HCT116 (cell line): ENCODE data around the gene ACTBL2.

Experiments used
- CEBPB ChIP-seq: IDR thresholded peaks from 2 replicates; pipeline ENCODE4 v1.6.1; 2012; ENCODE audit warnings: low read depth
- CTCF ChIP-seq, 3 experiments: fragments of 200-600 bp in 1 of 3; sonication (generic) in 1 of 3; IDR thresholded peaks in 2 of 3; conservative IDR thresholded peaks in 1 of 3; 2 replicates each; pipeline ENCODE4 v1.5.1; 2012 to 2017; ENCODE audit warnings: low read depth in 2 of 3, low read length in 2 of 3, antibody characterized with exemption in 1 of 3, borderline replicate concordance in 1 of 3, control low read depth in 1 of 3, mild to moderate bottlenecking in 1 of 3, mixed read lengths in 1 of 3, mixed run types in 1 of 3, moderate library complexity in 1 of 3; ENCODE audit not compliant: insufficient read depth in 1 of 3
- POLR2AphosphoS5 ChIP-seq: IDR thresholded peaks from 2 replicates; pipeline ENCODE4 v1.6.1; 2011; ENCODE audit warnings: mild to moderate bottlenecking, low read depth, low read length, moderate library complexity
- RAD21 ChIP-seq: IDR thresholded peaks from 2 replicates; pipeline ENCODE4 v1.6.1; 2012; ENCODE audit warnings: low read depth, mild to moderate bottlenecking
- SIN3A ChIP-seq: IDR thresholded peaks from 2 replicates; pipeline ENCODE4 v1.6.1; 2012; ENCODE audit warnings: low read depth
- ZNF274 ChIP-seq: fragments of 200-500 bp; sonication (Bioruptor generic); IDR thresholded peaks from 2 replicates; pipeline ENCODE4 v1.6.1; 2014; ENCODE audit warnings: mild to moderate bottlenecking, low read depth, low read length, inconsistent platforms

GRCh38 chr5:57437976-57438805 lies 44.4 kb downstream of the ACTBL2 start:
- TF ChIP-seq ZNF274: no peak
- TF ChIP-seq CEBPB: no peak
- TF ChIP-seq RAD21: no peak
- TF ChIP-seq CTCF (IDR thresholded peaks at IDR 0.05 in 2 of 3, conservative IDR thresholded peaks at IDR 0.05 in 1 of 3; ENCODE audit: borderline replicate concordance in 1 of 3, insufficient read depth in 1 of 3, low read depth in 2 of 3, low read length in 2 of 3): no peak
- no peak for TF ChIP-seq SIN3A
- no peak for TF ChIP-seq POLR2AphosphoS5
